Type B pancreatic cell (in vitro differentiated cells): ENCODE results near the gene NACC1. TPM values are rescaled to one million over a fixed set of nuclear protein-coding genes. Genes with fewer than 3 reads are reported as not detected.

Experiments
- DNase-seq: peaks from one replicate; pipeline ENCODE4 v3.0.0; 2021; ENCODE audit warnings: mixed read lengths; ENCODE audit not compliant: unreplicated experiment; ENCODE audit errors: extremely low spot score
- H3K27ac Mint-ChIP-seq: 2 replicates; pipeline ENCODE4 v1.8.0; 2021; ENCODE audit warnings: mild to moderate bottlenecking, mixed read lengths
- H3K27me3 Mint-ChIP-seq: 2 replicates; pipeline ENCODE4 v1.8.0; 2021; ENCODE audit warnings: mixed read lengths
- H3K36me3 Mint-ChIP-seq: 2 replicates; pipeline ENCODE4 v1.8.0; 2021; ENCODE audit warnings: mixed read lengths
- H3K4me1 Mint-ChIP-seq: one replicate; pipeline ENCODE4 v1.8.0; 2021; ENCODE audit warnings: mixed read lengths; ENCODE audit not compliant: unreplicated experiment
- H3K4me3 Mint-ChIP-seq: 2 replicates; pipeline ENCODE4 v1.8.0; 2021; ENCODE audit warnings: mild to moderate bottlenecking, mixed read lengths
- H3K9me3 Mint-ChIP-seq: 2 replicates; pipeline ENCODE4 v1.8.0; 2021; ENCODE audit warnings: mixed read lengths
- CTCF ChIP-seq: fragments of 200-600 bp; sonication (generic); conservative IDR thresholded peaks from 2 replicates; pipeline ENCODE4 v1.5.0; 2021; ENCODE audit warnings: antibody characterized with exemption, mild to moderate bottlenecking
- total RNA-seq: library from RNA; stranded (reverse); gene quantifications from 2 replicates; pipeline ENCODE4 v1.2.1, GENCODE V29; 2021; ENCODE audit warnings: low replicate concordance

Gene NACC1
- total RNA-seq, 1 donor from 2014 or later: 66.8 TPM

DNA sequence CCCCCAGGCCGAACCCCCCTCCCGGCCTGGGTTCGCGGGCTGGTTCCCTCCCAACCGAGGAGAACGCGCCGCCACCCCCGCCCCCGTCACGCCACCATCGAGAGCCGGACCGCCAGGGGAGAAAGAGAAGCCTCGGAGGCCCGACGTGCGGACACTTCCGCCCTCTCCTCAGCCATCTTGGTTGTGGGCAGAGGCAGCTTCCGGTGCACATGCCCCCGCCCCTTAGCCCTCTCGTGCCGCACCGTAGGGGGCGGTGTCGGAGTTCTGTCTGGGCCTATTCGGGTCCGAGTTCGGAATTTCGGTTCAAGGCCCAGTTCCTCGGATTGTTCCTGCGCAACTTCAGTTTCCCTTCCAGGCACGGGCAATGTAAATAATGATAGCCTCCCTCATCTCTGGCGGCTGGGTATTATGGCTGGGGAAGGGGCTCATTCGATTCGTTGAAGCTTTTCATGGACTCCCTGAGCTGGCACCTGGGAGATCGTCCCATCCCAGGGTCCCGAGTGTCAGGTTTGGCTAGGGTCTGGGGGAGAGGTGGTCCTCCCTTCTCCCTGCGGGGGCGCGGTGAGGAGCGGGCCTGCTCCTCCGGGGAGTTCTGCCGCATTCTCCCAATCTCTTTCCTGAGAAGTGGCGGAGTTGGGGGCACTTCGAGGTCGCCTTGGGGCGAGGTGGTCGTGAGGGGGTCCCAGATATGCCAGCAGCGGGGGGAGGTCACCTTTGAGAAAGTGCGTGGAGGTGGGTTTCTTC lies 32.3 kb downstream of the NACC1 start, which contains the start of the genes IER2 and STX10:
Gene IER2 (plus strand): TSS at position 225 of the 744 bp plus-strand sequence. CDS start 2,776 bp downstream, outside the sequence.
Gene STX10 (minus strand): TSS at position 189 of the 744 bp plus-strand sequence. CDS start 202 bp downstream, outside the sequence.
- Mint-ChIP-seq H3K27me3 (peaks cover 24% of the 10 kb centered on the region), H3K27ac (peak within 1 kb of the TSS; percentile 100), H3K4me1 (peaks cover 20% of the 10 kb centered on the region), H3K9me3 (no peaks in the 10 kb centered on the region), H3K4me3 (peak within 1 kb of the TSS; percentile 99), H3K36me3 (peaks cover 20% of the 10 kb centered on the region)
- peak; percentile 92 for DNase-seq
- TF ChIP-seq CTCF: peak; percentile 66

DNA sequence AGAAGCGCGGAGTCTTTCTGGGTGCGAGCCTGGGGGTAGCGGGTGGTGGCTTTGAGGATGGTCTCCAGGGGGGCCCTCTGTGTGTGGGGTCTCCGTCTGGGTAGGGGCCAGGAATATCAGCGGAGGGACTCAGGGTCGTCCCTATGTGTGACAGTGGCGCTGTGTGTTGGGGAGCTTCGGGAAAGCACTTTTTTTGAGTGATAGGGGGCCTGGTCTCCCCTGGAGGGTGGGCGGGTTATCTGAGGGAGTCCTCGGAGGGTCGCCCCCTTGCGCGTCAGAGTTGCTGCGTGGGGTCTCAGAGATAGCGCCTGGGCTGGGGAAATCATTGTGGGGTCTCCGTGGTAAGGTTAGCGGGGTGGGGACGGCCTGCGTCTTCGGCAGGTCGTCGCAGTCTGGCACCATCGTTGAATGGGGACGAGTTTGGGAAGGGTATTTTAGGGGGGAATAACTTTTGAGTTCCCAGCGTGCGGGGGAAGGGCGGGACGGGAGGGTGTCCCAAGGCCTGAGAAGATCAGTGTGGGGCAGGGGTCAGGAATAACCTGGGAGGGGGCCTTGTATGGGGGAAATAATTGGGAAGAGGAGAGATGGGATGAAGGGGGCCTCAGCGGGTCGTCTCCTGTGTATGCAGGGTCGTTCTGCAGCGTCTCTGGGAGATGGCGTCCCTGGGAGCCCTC lies 33.0 kb downstream of the NACC1 start:
- TF ChIP-seq CTCF: no peak
- Mint-ChIP-seq H3K4me3 (peak overlapping the region; percentile 99), H3K9me3 (no peaks in the 10 kb centered on the region), H3K4me1 (peaks cover 21% of the 10 kb centered on the region), H3K27ac (peak overlapping the region; percentile 100), H3K27me3 (peaks cover 25% of the 10 kb centered on the region), H3K36me3 (peaks cover 20% of the 10 kb centered on the region)
- DNase-seq: no peak

DNA sequence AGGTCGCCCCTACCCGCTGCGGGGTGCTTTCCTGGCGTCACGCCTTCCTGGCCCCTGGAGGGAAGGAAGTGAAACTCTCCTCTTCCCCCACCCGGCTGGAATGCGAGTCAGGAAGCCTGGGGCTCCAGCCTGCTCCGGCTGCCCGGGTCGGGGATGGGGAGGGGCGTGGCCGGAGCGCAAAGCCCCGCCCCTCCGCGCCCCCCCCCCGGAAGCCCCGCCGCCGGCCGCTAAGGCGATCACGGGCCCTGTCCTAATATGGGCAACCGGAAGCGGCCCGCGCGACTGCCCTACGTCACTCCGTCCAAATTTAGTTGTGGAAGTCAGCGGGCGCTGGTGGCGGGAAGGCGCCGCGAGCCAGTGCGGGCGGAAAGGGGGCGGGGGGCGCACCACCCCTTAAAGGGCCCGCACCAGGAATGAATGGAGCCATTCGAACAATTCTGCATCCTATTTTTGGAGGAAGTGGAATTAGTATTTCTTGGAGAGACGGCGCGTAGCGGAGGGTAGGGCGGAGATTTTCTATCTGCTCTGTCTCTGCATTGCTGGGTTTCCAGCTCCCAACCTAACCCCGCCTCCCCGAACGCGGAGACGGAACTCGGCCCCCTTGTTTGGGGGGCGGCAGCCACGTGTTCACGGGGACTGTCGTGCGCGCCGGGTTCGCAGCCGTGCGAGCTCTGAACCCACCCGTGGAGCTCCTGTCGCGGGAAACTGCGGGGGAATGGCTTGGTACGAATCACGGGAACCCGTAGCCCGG lies 33.7 kb downstream of the NACC1 start:
- H3K36me3 Mint-ChIP-seq: peaks cover 20% of the 10 kb centered on the region
- H3K27me3 Mint-ChIP-seq: peaks cover 25% of the 10 kb centered on the region
- no peaks in the 10 kb centered on the region for H3K9me3 Mint-ChIP-seq
- H3K4me1 Mint-ChIP-seq: peaks cover 21% of the 10 kb centered on the region
- peak; percentile 98 for DNase-seq
- no peak for TF ChIP-seq CTCF
- peak overlapping the region; percentile 99 for H3K4me3 Mint-ChIP-seq
- H3K27ac Mint-ChIP-seq: peak overlapping the region; percentile 100

GRCh38 chr19:13152356-13152973 lies 34.4 kb downstream of the NACC1 start:
- no peak for DNase-seq
- H3K27me3 Mint-ChIP-seq: peaks cover 25% of the 10 kb centered on the region
- H3K9me3 Mint-ChIP-seq: no peaks in the 10 kb centered on the region
- peaks cover 20% of the 10 kb centered on the region for H3K36me3 Mint-ChIP-seq
- peak overlapping the region; percentile 99 for H3K4me3 Mint-ChIP-seq
- H3K4me1 Mint-ChIP-seq: peaks cover 21% of the 10 kb centered on the region
- TF ChIP-seq CTCF: no peak
- peak overlapping the region; percentile 100 for H3K27ac Mint-ChIP-seq

DNA sequence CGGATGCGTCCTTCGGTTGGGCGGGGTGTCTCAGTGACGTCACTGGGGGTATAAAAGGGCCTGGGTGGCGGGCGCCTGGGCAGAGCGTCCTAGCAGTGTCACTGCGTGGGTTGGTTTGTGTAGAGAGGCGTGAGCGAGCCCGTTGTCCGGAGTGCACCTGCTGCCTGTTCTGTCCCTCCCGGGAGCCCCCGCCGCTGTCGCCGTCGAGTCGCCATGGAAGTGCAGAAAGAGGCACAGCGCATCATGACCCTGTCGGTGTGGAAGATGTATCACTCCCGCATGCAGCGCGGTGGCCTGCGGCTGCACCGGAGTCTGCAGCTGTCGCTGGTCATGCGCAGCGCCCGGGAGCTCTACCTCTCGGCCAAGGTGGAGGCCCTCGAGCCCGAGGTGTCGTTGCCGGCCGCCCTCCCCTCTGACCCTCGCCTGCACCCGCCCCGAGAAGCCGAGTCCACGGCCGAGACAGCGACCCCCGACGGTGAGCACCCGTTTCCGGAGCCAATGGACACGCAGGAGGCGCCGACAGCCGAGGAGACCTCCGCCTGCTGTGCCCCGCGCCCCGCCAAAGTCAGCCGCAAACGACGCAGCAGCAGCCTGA lies 35.0 kb downstream of the NACC1 start:
- peaks cover 21% of the 10 kb centered on the region for H3K4me1 Mint-ChIP-seq
- peak overlapping the region; percentile 99 for H3K4me3 Mint-ChIP-seq
- no peaks in the 10 kb centered on the region for H3K9me3 Mint-ChIP-seq
- DNase-seq: peak; percentile 95
- H3K36me3 Mint-ChIP-seq: peaks cover 20% of the 10 kb centered on the region
- H3K27me3 Mint-ChIP-seq: peaks cover 25% of the 10 kb centered on the region
- TF ChIP-seq CTCF: peak; percentile 31
- peak overlapping the region; percentile 100 for H3K27ac Mint-ChIP-seq
